Astrocyte (in vitro differentiated cells and primary cell): Measurements from ENCODE around the gene APPBP2.

Experiments used
- EZH2 ChIP-seq: IDR thresholded peaks from 2 replicates; pipeline ENCODE4 v1.6.1; 2012; ENCODE audit warnings: mild to moderate bottlenecking, low read length, inconsistent platforms; ENCODE audit not compliant: insufficient read depth
- TF ChIP-seq, protein P1 (sequence below): IDR thresholded peaks from 2 replicates; pipeline ENCODE4 v1.5.1; 2011; ENCODE audit warnings: low read depth, mild to moderate bottlenecking, inconsistent platforms, low read length, moderate library complexity; ENCODE audit not compliant: insufficient read depth

DNA sequence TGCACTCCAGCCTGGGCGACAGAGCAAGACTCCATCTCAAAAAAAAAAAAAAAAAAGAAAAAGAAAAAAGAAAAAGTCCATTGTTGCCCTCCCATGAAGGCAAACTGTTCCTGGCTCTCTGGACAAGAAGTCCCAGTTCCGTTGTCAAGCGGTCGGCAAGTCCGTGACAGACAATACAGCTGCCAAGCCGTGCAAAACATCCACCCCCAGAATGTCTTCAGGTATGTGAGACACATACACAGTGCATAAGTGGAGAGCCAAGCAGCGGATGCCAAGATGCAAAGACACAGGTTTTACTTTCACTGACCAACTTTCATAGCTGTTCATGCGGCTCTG is 33.6 kb upstream of the APPBP2 start:
- TF ChIP-seq, protein P1, sequence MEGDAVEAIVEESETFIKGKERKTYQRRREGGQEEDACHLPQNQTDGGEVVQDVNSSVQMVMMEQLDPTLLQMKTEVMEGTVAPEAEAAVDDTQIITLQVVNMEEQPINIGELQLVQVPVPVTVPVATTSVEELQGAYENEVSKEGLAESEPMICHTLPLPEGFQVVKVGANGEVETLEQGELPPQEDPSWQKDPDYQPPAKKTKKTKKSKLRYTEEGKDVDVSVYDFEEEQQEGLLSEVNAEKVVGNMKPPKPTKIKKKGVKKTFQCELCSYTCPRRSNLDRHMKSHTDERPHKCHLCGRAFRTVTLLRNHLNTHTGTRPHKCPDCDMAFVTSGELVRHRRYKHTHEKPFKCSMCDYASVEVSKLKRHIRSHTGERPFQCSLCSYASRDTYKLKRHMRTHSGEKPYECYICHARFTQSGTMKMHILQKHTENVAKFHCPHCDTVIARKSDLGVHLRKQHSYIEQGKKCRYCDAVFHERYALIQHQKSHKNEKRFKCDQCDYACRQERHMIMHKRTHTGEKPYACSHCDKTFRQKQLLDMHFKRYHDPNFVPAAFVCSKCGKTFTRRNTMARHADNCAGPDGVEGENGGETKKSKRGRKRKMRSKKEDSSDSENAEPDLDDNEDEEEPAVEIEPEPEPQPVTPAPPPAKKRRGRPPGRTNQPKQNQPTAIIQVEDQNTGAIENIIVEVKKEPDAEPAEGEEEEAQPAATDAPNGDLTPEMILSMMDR: no peak
- TF ChIP-seq EZH2: no peak
